Stomach (tissue), 4 donors: ENCODE results near the gene CCDC71.

ENCODE experiments used
- EP300 ChIP-seq: sonication (generic); formaldehyde crosslinking; IDR thresholded peaks from one replicate; pipeline ENCODE4 v1.6.1; 2017; ENCODE audit warnings: antibody characterized with exemption
- POLR2A ChIP-seq, 4 donors: fragments of 450-650 bp; IDR thresholded peaks; one replicate each; pipeline ENCODE4 v1.6.1; 2016; ENCODE audit warnings: antibody characterized with exemption in 4 of 4, control low read depth in 2 of 4, mild to moderate bottlenecking in 1 of 4, moderate library complexity in 1 of 4
- POLR2AphosphoS5 ChIP-seq, 3 donors: sonication (generic); formaldehyde crosslinking; IDR thresholded peaks; one replicate each; pipeline ENCODE4 v1.6.1; 2016; ENCODE audit warnings: antibody characterized with exemption in 3 of 3
- TF ChIP-seq, protein P1 (sequence below), 7 experiments: fragments of 450-650 bp in 4 of 7; fragments of 200-600 bp in 3 of 7; sonication (generic) in 3 of 7; IDR thresholded peaks; one replicate each; pipeline ENCODE4 v1.5.1; 2016 to 2019; ENCODE audit warnings: antibody characterized with exemption in 7 of 7, control low read depth in 2 of 7, mild to moderate bottlenecking in 1 of 7

DNA sequence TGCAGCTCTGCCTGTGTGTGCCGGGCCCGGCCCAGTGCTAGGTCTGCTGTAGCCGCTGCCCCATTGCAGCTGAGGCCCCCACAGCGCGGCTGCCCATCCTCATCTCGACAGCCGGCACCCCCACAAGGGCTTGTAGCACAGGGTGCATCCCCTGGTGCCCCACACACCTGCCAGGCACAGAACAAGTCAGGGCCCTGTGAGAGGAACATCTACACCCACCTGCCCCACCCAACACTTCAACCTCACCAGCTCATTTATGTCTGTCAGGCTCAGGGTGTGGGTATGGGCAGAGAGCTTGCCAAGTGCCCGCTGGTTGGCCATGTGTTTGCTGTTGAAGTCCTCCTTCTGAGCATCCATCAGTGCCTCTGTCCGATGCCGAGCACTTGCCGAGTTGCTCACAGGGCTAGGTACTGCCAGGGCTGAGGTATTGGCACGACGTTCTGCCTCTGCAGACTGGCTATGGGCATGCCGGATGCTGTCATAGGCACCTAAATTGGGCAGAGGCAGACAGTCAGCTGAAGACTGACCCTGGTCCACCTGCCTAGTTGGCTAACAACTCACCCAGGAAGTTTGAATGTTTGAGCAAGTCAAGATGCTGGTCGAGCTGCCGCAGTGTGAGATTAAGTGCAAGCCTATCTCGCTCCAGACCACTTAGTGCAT, 43.1 kb downstream of the CCDC71 start:
- TF ChIP-seq, protein P1, sequence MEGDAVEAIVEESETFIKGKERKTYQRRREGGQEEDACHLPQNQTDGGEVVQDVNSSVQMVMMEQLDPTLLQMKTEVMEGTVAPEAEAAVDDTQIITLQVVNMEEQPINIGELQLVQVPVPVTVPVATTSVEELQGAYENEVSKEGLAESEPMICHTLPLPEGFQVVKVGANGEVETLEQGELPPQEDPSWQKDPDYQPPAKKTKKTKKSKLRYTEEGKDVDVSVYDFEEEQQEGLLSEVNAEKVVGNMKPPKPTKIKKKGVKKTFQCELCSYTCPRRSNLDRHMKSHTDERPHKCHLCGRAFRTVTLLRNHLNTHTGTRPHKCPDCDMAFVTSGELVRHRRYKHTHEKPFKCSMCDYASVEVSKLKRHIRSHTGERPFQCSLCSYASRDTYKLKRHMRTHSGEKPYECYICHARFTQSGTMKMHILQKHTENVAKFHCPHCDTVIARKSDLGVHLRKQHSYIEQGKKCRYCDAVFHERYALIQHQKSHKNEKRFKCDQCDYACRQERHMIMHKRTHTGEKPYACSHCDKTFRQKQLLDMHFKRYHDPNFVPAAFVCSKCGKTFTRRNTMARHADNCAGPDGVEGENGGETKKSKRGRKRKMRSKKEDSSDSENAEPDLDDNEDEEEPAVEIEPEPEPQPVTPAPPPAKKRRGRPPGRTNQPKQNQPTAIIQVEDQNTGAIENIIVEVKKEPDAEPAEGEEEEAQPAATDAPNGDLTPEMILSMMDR (IDR thresholded peaks at IDR 0.05): no peak
- no peak for TF ChIP-seq POLR2A (IDR thresholded peaks at IDR 0.05)
- TF ChIP-seq POLR2AphosphoS5 (IDR thresholded peaks at IDR 0.05): no peak
- no peak for TF ChIP-seq EP300
